HepG2 (cell line): ENCODE measurements around the gene WNK4. TPM values are rescaled to one million over a fixed set of nuclear protein-coding genes. Genes with fewer than 3 reads are reported as not detected.
A peak's percentile ranks its signal among the peaks of the same experiment; 100 is the strongest.

Experiments
- ATAC-seq: fragments of 200-7000 bp; cut with Tn5 transposase; 3 replicates; pipeline ENCODE4 v1.9.1; 2020; ENCODE audit warnings: mild to moderate bottlenecking, moderate library complexity
- BruUV-seq: library from RNA; stranded (reverse); fragments of 400-500 nt; replicated peaks from 2 replicates; lab custom pipeline; 2021; lab: Mats Ljungman, UMichigan
- CTCF ChIA-PET: fragments of 300-600 bp; formaldehyde crosslinking; extraction: SDS; loops from one replicate; lab custom pipeline; 2021; ENCODE audit warnings: low total read pairs, inconsistent platforms, low intra/inter-chr PET ratio; lab: Yijun Ruan, JAX
- POLR2A ChIA-PET: fragments of 350-600 bp; sonication (Branson Sonifier 250); formaldehyde crosslinking; loops from one replicate; lab custom pipeline; 2020; ENCODE audit warnings: antibody characterized with exemption, inconsistent platforms; lab: Yijun Ruan, JAX
- DNase-seq: peaks from one replicate; pipeline ENCODE4 v3.0.0-alpha.2; 2015; ENCODE audit warnings: low spot score
- FAIRE-seq: peaks from 3 replicates; lab custom pipeline; 2011; peaks lifted over from hg19 to GRCh38; lab: Jason Lieb, UNC
- H2AFZ ChIP-seq: one replicate; pipeline ENCODE4 v1.6.1; 2011; ENCODE audit warnings: low read length, inconsistent platforms
- H3K27ac ChIP-seq: fragments of 300-600 bp; 3 replicates; pipeline ENCODE4 v1.8.0; 2011; ENCODE audit warnings: mixed run types, mild to moderate bottlenecking, mixed read lengths, low read length, inconsistent platforms; ENCODE audit not compliant: insufficient read depth; ENCODE audit errors: extremely low read length
- H3K27me3 ChIP-seq, 2 experiments: fragments of 200-600 bp in 1 of 2; 2 replicates in 1 of 2; 3 replicates in 1 of 2; pipeline versions ENCODE4 v1.6.0 to v1.8.0; 2011; ENCODE audit warnings: low read length in 2 of 2, mild to moderate bottlenecking in 2 of 2, moderate library complexity in 2 of 2, inconsistent platforms in 1 of 2; ENCODE audit not compliant: insufficient read depth in 2 of 2, control insufficient read depth in 1 of 2
- H3K36me3 ChIP-seq, 2 experiments: fragments of 200-600 bp in 1 of 2; replicated peaks in 1 of 2; 2 replicates in 1 of 2; 3 replicates in 1 of 2; pipeline versions ENCODE4 v1.5.1 to v1.8.0; 2011; ENCODE audit warnings: low read length in 2 of 2, inconsistent platforms in 1 of 2; ENCODE audit not compliant: insufficient read depth in 2 of 2, control insufficient read depth in 1 of 2
- H3K4me1 ChIP-seq: 2 replicates; pipeline ENCODE4 v1.5.1; 2012; ENCODE audit warnings: low read length, inconsistent platforms; ENCODE audit not compliant: insufficient read depth
- H3K4me2 ChIP-seq: 2 replicates; pipeline ENCODE4 v1.6.0; 2011; ENCODE audit warnings: low read depth, low read length, inconsistent platforms
- H3K4me3 ChIP-seq, 3 experiments: fragments of 200-600 bp in 1 of 3; sonication (generic), shearing (Covaris generic) in 1 of 3; replicated peaks in 1 of 3; 2 replicates each; pipeline ENCODE4 v1.5.1; 2011 to 2016; ENCODE audit warnings: low read length in 3 of 3, inconsistent platforms in 2 of 3, low read depth in 2 of 3, mild to moderate bottlenecking in 2 of 3, control low read depth in 1 of 3, mixed read lengths in 1 of 3; ENCODE audit not compliant: insufficient read depth in 1 of 3
- H3K79me2 ChIP-seq: one replicate; pipeline ENCODE4 v1.6.1; 2011; ENCODE audit warnings: low read length, inconsistent platforms; ENCODE audit not compliant: insufficient read depth
- H3K9ac ChIP-seq: 2 replicates; pipeline ENCODE4 v1.6.0; 2011; ENCODE audit warnings: mild to moderate bottlenecking, low read depth, low read length, inconsistent platforms; ENCODE audit not compliant: insufficient read depth
- H3K9me3 ChIP-seq: 2 replicates; pipeline ENCODE4 v1.5.1; 2012; ENCODE audit warnings: mild to moderate bottlenecking, low read length
- H4K20me1 ChIP-seq: 2 replicates; pipeline ENCODE4 v1.6.0; 2011; ENCODE audit warnings: inconsistent platforms, mild to moderate bottlenecking, low read length, moderate library complexity; ENCODE audit not compliant: insufficient read depth
- BCL3 ChIP-seq: sonication (generic); formaldehyde crosslinking; IDR thresholded peaks from 2 replicates; pipeline ENCODE4 v1.5.1; 2020; ENCODE audit warnings: mild to moderate bottlenecking, missing genetic modification reagents, moderate library complexity
- CC2D1A ChIP-seq: sonication (generic); formaldehyde crosslinking; IDR thresholded peaks from 2 replicates; pipeline ENCODE4 v1.8.1; 2023; ENCODE audit warnings: mild to moderate bottlenecking, missing genetic modification reagents
- HNRNPLL ChIP-seq: fragments of 200-400 bp; formaldehyde crosslinking; IDR thresholded peaks from 2 replicates; pipeline ENCODE4 v1.6.1; 2017; ENCODE audit warnings: mild to moderate bottlenecking, low read depth, low read length; ENCODE audit not compliant: poor library complexity, severe bottlenecking
- MAFK ChIP-seq, 2 experiments: IDR thresholded peaks in 1 of 2; conservative IDR thresholded peaks in 1 of 2; 2 replicates each; pipeline ENCODE4 v1.6.1; 2011; ENCODE audit warnings: improper control_type of control experiment in 2 of 2, low read length in 2 of 2
- PATZ1 ChIP-seq: sonication (generic); formaldehyde crosslinking; IDR thresholded peaks from 2 replicates; pipeline ENCODE4 v1.4.0; 2020; ENCODE audit warnings: missing genetic modification reagents
- PAX8 ChIP-seq: sonication (generic); formaldehyde crosslinking; IDR thresholded peaks from 2 replicates; pipeline ENCODE4 v1.8.0; 2022; ENCODE audit warnings: mild to moderate bottlenecking, missing genetic modification reagents, borderline replicate concordance
- ZNF280B ChIP-seq: sonication (generic); formaldehyde crosslinking; IDR thresholded peaks from 2 replicates; pipeline ENCODE4 v1.5.0; 2020; ENCODE audit warnings: missing genetic modification reagents, mild to moderate bottlenecking, borderline replicate concordance
- ZNF746 ChIP-seq: sonication (generic); formaldehyde crosslinking; IDR thresholded peaks from 2 replicates; pipeline ENCODE4 v1.8.0; 2022; ENCODE audit warnings: mild to moderate bottlenecking, missing genetic modification reagents
- ZNF878 ChIP-seq: sonication (generic); formaldehyde crosslinking; IDR thresholded peaks from 2 replicates; pipeline ENCODE4 v1.8.1; 2023; ENCODE audit warnings: mild to moderate bottlenecking, missing genetic modification reagents, moderate library complexity
- ZSCAN22 ChIP-seq: sonication (generic); formaldehyde crosslinking; IDR thresholded peaks from 2 replicates; pipeline ENCODE4 v1.4.0; 2020; ENCODE audit warnings: mild to moderate bottlenecking, missing genetic modification reagents
- WGBS: methylation state at CpG from one replicate; pipeline ENCODE4 v1.1.6; 2017; ENCODE audit warnings: low lambda C conversion rate; 5-methylcytosine and 5-hydroxymethylcytosine counted together
- in situ Hi-C: cut with HindIII; loops from 2 replicates; pipeline ENCODE4 v1.10.0; 2017; ENCODE audit warnings: low pct_unique_long_range_greater_than_20kb; ENCODE audit not compliant: extremely low pct_ligation_motif_present
- intact Hi-C: fragments of 100-400 bp; cut with micrococcal nuclease; formaldehyde crosslinking; loops from one replicate; pipeline ENCODE4 v1.10.0; 2022; ENCODE audit not compliant: unreplicated experiment
- polyA plus RNA-seq, 8 experiments: library from polyadenylated mRNA; depleted of rRNA in 3 of 8; stranded (reverse) in 7 of 8; unstranded in 1 of 8; fragments of >200 nt; fragmentation: Illumina TruSeq in 4 of 8; extraction: Trizol in 4 of 8; gene quantifications; 2 replicates each; pipeline versions ENCODE4 v1.2.1 to v1.2.3, GENCODE V29; 2011 to 2016; ENCODE audit warnings: low read depth in 4 of 8, missing spikeins in 1 of 8, mixed read lengths in 1 of 8; ENCODE audit not compliant: insufficient read depth in 1 of 8
- total RNA-seq, 5 experiments: library from RNA; depleted of rRNA; stranded (reverse); fragments of >200 nt; fragmentation: Illumina TruSeq; extraction: Trizol; gene quantifications; 2 replicates each; pipeline ENCODE4 v1.2.3, GENCODE V29; 2016; ENCODE audit warnings: low read depth in 1 of 5
- TF ChIP-seq, protein P1 (sequence below): sonication (generic); formaldehyde crosslinking; IDR thresholded peaks from 2 replicates; pipeline ENCODE4; 2020; ENCODE audit warnings: missing genetic modification reagents, mild to moderate bottlenecking, borderline replicate concordance
- TF ChIP-seq, protein P2 (sequence below): sonication (generic); formaldehyde crosslinking; IDR thresholded peaks from 2 replicates; pipeline ENCODE4 v1.4.0; 2020; ENCODE audit warnings: missing genetic modification reagents, borderline replicate concordance

WNK4 gene
- total and polyA plus RNA-seq, 2 of the 13 experiments (the other 11 are each of a cell fraction or from before 2014, with no cell fraction given): 2.7 to 13.7 TPM

- TF ChIP-seq HNRNPLL (no peak), ZNF280B (CRISPR knock-in tag) (no peak), PAX8 (no peak), BCL3 (CRISPR knock-in tag) (no peak), CC2D1A (CRISPR knock-in tag) (no peak), ZNF746 (CRISPR knock-in tag) (no peak)
These were observed 4.8 kb upstream of the WNK4 start (continued) for GRCh38 chr17:42775534-42776098.

GRCh38 chr17:42778570-42778969, 1.8 kb upstream of the WNK4 start:
- Histone ChIP-seq H3K4me3 (no peak overlapping the region), H4K20me1 (peaks cover 4% of the 10 kb centered on the region; the same call in 1 of the 2 replicates), H3K9ac (no peak overlapping the region; the same call in 1 of the 2 replicates), H3K4me2 (no peak overlapping the region), H3K4me1 (peaks cover 77% of the 10 kb centered on the region), H3K79me2 (peaks cover 42% of the 10 kb centered on the region), H3K36me3 (peaks cover 11 to 28% of the 10 kb centered on the region in 2 experiments; a peak in 4 of 5 replicates), H3K9me3 (no peaks in the 10 kb centered on the region), H3K27me3 (no peaks in the 10 kb centered on the region; a peak in 1 of 5 replicates), H2AFZ (no peak overlapping the region), H3K27ac (peak overlapping the region; percentile 98)
- ATAC-seq: no peak
- no peak for DNase-seq
- WGBS: 94% methylated on average over 5 of the region's 5 CpGs
- in situ Hi-C loops: no loop called here
- intact Hi-C loops: no loop called here
- BruUV-seq: no TSS peak
- ChIA-PET POLR2A (interaction anchor here (0.9 to 8.4 kb wide), 8 partner anchors 14 to 55 kb away, joined by 3 to 278 read pairs (median 30); partner anchors contain the start of genes BECN1, CNTD1, COA3 and EZH1), CTCF (no interaction called here)
- no peak for FAIRE-seq
- TF ChIP-seq, protein P1, sequence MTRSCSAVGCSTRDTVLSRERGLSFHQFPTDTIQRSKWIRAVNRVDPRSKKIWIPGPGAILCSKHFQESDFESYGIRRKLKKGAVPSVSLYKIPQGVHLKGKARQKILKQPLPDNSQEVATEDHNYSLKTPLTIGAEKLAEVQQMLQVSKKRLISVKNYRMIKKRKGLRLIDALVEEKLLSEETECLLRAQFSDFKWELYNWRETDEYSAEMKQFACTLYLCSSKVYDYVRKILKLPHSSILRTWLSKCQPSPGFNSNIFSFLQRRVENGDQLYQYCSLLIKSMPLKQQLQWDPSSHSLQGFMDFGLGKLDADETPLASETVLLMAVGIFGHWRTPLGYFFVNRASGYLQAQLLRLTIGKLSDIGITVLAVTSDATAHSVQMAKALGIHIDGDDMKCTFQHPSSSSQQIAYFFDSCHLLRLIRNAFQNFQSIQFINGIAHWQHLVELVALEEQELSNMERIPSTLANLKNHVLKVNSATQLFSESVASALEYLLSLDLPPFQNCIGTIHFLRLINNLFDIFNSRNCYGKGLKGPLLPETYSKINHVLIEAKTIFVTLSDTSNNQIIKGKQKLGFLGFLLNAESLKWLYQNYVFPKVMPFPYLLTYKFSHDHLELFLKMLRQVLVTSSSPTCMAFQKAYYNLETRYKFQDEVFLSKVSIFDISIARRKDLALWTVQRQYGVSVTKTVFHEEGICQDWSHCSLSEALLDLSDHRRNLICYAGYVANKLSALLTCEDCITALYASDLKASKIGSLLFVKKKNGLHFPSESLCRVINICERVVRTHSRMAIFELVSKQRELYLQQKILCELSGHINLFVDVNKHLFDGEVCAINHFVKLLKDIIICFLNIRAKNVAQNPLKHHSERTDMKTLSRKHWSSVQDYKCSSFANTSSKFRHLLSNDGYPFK (CRISPR knock-in tag): no peak
- TF ChIP-seq MAFK (conservative IDR thresholded peaks at IDR 0.05 in 1 of 2, IDR thresholded peaks at IDR 0.05 in 1 of 2; ENCODE audit: low read length in 2 of 2): peak; percentile 58 to 62
- 0 out of 2 replicates have a peak, but pooled peaks have one; percentile 33 for TF ChIP-seq ZNF878
- no peak for TF ChIP-seq ZSCAN22
- TF ChIP-seq PATZ1: no peak
- TF ChIP-seq, protein P2, sequence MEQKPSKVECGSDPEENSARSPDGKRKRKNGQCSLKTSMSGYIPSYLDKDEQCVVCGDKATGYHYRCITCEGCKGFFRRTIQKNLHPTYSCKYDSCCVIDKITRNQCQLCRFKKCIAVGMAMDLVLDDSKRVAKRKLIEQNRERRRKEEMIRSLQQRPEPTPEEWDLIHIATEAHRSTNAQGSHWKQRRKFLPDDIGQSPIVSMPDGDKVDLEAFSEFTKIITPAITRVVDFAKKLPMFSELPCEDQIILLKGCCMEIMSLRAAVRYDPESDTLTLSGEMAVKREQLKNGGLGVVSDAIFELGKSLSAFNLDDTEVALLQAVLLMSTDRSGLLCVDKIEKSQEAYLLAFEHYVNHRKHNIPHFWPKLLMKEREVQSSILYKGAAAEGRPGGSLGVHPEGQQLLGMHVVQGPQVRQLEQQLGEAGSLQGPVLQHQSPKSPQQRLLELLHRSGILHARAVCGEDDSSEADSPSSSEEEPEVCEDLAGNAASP (CRISPR knock-in tag): no peak
